GM18508 (cell line): ENCODE measurements around the gene DNM1.
"Not testable (repeated sequence)": the region's sequence is repeated elsewhere in the genome, so short reads cannot be mapped to it uniquely, and the experiment has no call there.

Source experiments
- ATAC-seq: cut with Tn5 transposase; IDR thresholded peaks from one replicate; pipeline ENCODE4 v1.9.1; 2021; ENCODE audit warnings: moderate number of reproducible peaks; ENCODE audit not compliant: insufficient read depth, unreplicated experiment

DNM1 gene

GRCh38 chr9:128175102-128175563 is 28.0 kb upstream of the DNM1 start:
- no peak for ATAC-seq

GRCh38 chr9:128175726-128176125 is 27.5 kb upstream of the DNM1 start:
- ATAC-seq: no peak

GRCh38 chr9:128178806-128179431 is 24.3 kb upstream of the DNM1 start:
- no peak for ATAC-seq

GRCh38 chr9:128180001-128180400 is 23.2 kb upstream of the DNM1 start:
- no peak for ATAC-seq

- no peak for ATAC-seq
Observed at GRCh38 chr9:128180447-128180846, 22.7 kb upstream of the DNM1 start.

- not testable (repeated sequence) for ATAC-seq
Observed at GRCh38 chr9:128181480-128181879, 21.7 kb upstream of the DNM1 start.

GRCh38 chr9:128182893-128183588 is 20.1 kb upstream of the DNM1 start:
- no peak for ATAC-seq

GRCh38 chr9:128185979-128186965 is 16.9 kb upstream of the DNM1 start:
- ATAC-seq: no peak

- ATAC-seq: no peak
Observed at GRCh38 chr9:128187361-128187760, 15.8 kb upstream of the DNM1 start.

- no peak for ATAC-seq
Observed at GRCh38 chr9:128188209-128188608, 15.0 kb upstream of the DNM1 start.

GRCh38 chr9:128190013-128190412 is 13.2 kb upstream of the DNM1 start:
- ATAC-seq: no peak

- ATAC-seq: no peak
Observed at GRCh38 chr9:128190516-128191405, 12.4 kb upstream of the DNM1 start.

GRCh38 chr9:128191406-128192046 is 11.7 kb upstream of the DNM1 start, which contains the start of gene CIZ1:
TSS of gene CIZ1 (minus strand) at chr9:128191572. CDS start at chr9:128190857, 715 bp downstream.
- ATAC-seq: no peak

- ATAC-seq: no peak
Observed at GRCh38 chr9:128192601-128193371, 10.4 kb upstream of the DNM1 start.

- no peak for ATAC-seq
Observed at GRCh38 chr9:128193469-128194096, 9.6 kb upstream of the DNM1 start.

- ATAC-seq: no peak
Observed at GRCh38 chr9:128201441-128202369, 1.5 kb upstream of the DNM1 start.

GRCh38 chr9:128202648-128203023 is 543 bp upstream of the DNM1 start:
- ATAC-seq: no peak
